ENCODE results near the gene ERG. TPM values are rescaled to one million over a fixed set of nuclear protein-coding genes. Genes with fewer than 3 reads are reported as not detected.
A peak's percentile ranks its signal among the peaks of the same experiment; 100 is the strongest.

ERG gene, protein sequence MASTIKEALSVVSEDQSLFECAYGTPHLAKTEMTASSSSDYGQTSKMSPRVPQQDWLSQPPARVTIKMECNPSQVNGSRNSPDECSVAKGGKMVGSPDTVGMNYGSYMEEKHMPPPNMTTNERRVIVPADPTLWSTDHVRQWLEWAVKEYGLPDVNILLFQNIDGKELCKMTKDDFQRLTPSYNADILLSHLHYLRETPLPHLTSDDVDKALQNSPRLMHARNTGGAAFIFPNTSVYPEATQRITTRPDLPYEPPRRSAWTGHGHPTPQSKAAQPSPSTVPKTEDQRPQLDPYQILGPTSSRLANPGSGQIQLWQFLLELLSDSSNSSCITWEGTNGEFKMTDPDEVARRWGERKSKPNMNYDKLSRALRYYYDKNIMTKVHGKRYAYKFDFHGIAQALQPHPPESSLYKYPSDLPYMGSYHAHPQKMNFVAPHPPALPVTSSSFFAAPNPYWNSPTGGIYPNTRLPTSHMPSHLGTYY
- 29.6 TPM for total RNA-seq
- 6.6 TPM for polyA plus RNA-seq (ENCODE audit: insufficient read depth, low read depth, low replicate concordance)
- long read RNA-seq, donor 1, full-length matches to known transcripts = 2 of 2 reads
- long read RNA-seq, donor 1, partial matches to known transcripts = 0 of 2 reads
- long read RNA-seq, donor 1, other reads (novel, unspliced or antisense) = 0 of 2 reads
- long read RNA-seq, donor 2, full-length matches to known transcripts = 1 of 1 reads
- long read RNA-seq, donor 2, partial matches to known transcripts = 0 of 1 reads
- long read RNA-seq, donor 2, other reads (novel, unspliced or antisense) = 0 of 1 reads
- long read RNA-seq, donor 3, full-length matches to known transcripts = 1 of 1 reads
- long read RNA-seq, donor 3, partial matches to known transcripts = 0 of 1 reads
- long read RNA-seq, donor 3, other reads (novel, unspliced or antisense) = 0 of 1 reads
- long read RNA-seq, donor 4, full-length matches to known transcripts = 1 of 1 reads
- long read RNA-seq, donor 4, partial matches to known transcripts = 0 of 1 reads
- long read RNA-seq, donor 4, other reads (novel, unspliced or antisense) = 0 of 1 reads
- long read RNA-seq, donor 5 = 0 reads
- long read RNA-seq, donor 6 = 0 reads
- long read RNA-seq, donor 7, full-length matches to known transcripts = 5 of 18 reads
- long read RNA-seq, donor 7, partial matches to known transcripts = 1 of 18 reads
- long read RNA-seq, donor 7, other reads (novel, unspliced or antisense) = 12 of 18 reads
- long read RNA-seq, donor 8, full-length matches to known transcripts = 3 of 22 reads
- long read RNA-seq, donor 8, partial matches to known transcripts = 19 of 22 reads
- long read RNA-seq, donor 8, other reads (novel, unspliced or antisense) = 0 of 22 reads
- long read RNA-seq, donor 9, full-length matches to known transcripts = 1 of 1 reads
- long read RNA-seq, donor 9, partial matches to known transcripts = 0 of 1 reads
- long read RNA-seq, donor 9, other reads (novel, unspliced or antisense) = 0 of 1 reads
- long read RNA-seq, donor 10, full-length matches to known transcripts = 2 of 2 reads
- long read RNA-seq, donor 10, partial matches to known transcripts = 0 of 2 reads
- long read RNA-seq, donor 10, other reads (novel, unspliced or antisense) = 0 of 2 reads

DNA sequence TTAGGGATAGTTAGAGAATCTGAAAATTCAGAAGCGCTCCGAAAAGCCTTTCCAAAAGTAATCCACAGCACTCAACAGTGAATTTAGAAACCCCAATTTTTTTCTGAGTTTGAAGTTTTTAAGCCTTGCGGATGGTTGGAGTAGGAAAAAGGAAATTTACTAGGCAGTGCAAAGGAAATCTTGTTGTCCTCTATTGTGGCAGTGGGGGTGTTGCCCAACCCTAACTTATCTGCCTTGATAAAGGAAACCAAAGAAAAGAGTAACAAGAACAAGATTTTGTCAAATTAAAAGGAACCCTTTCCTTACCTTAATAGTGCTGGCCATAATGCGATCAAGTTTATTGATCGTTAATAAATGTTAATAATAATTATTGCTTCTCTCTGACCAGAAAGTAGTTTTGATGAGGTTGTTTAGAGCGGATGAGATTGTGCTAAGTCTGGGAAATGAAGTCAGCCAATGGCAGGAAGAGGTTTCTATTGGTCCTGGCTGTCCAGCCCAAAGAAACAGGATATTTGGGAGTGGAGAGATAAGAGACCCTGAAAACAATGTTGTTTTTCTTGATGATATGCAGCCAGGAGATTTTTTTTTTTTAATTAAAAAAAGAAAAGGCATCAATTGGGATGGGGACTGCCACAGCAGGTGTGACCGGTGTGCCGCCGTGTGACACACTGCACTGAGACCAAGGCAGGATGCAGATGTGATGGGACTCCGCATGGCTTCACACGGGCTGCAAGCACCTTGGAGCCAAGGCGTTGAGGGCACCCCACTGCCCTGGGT, at the start of gene ERG:
Gene ERG, minus strand, starts transcription at position 421 of the 777 bp plus-strand sequence. Its CDS starts 97 bp downstream, at position 324.
- no peaks in the 10 kb centered on the region for H3K36me3 ChIP-seq (ENCODE audit: control insufficient read depth in 2 of 3, insufficient read depth in 3 of 3, low read length in 3 of 3)
- no peaks in the 10 kb centered on the region for H3K27me3 ChIP-seq (ENCODE audit: control insufficient read depth, insufficient read depth, low read length)
- intact Hi-C loops (cut with DNase I) = no loop called here
- peaks cover 0 to 4% (median 0%) of the 10 kb centered on the region in 3 donors for H3K4me1 ChIP-seq (ENCODE audit: control insufficient read depth in 2 of 3, insufficient read depth in 2 of 3, low read depth in 1 of 3, low read length in 3 of 3)
- H3K9ac ChIP-seq (ENCODE audit: low read length in 3 of 3) = peak within 1 kb of the TSS in 1 of 3 donors; percentile 70
- H3K9me3 ChIP-seq (ENCODE audit: control insufficient read depth in 2 of 3, insufficient read depth in 1 of 3, low read length in 3 of 3) = no peaks in the 10 kb centered on the region
- DNase-seq (peak in 1 of 5 donors; percentile 38), FAIRE-seq (no peak)
- TF ChIP-seq, protein P1, sequence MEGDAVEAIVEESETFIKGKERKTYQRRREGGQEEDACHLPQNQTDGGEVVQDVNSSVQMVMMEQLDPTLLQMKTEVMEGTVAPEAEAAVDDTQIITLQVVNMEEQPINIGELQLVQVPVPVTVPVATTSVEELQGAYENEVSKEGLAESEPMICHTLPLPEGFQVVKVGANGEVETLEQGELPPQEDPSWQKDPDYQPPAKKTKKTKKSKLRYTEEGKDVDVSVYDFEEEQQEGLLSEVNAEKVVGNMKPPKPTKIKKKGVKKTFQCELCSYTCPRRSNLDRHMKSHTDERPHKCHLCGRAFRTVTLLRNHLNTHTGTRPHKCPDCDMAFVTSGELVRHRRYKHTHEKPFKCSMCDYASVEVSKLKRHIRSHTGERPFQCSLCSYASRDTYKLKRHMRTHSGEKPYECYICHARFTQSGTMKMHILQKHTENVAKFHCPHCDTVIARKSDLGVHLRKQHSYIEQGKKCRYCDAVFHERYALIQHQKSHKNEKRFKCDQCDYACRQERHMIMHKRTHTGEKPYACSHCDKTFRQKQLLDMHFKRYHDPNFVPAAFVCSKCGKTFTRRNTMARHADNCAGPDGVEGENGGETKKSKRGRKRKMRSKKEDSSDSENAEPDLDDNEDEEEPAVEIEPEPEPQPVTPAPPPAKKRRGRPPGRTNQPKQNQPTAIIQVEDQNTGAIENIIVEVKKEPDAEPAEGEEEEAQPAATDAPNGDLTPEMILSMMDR (IDR thresholded peaks at IDR 0.05; ENCODE audit: borderline replicate concordance, extremely low read depth, insufficient read depth) = no peak
- peak within 1 kb of the TSS; percentile 39 to 76 for H3K27ac ChIP-seq (ENCODE audit: low read depth in 2 of 2, low read length in 2 of 2)
- peak within 1 kb of the TSS; percentile 44 to 64 (median 57) for H3K4me3 ChIP-seq (ENCODE audit: low read length in 3 of 3)

DNA sequence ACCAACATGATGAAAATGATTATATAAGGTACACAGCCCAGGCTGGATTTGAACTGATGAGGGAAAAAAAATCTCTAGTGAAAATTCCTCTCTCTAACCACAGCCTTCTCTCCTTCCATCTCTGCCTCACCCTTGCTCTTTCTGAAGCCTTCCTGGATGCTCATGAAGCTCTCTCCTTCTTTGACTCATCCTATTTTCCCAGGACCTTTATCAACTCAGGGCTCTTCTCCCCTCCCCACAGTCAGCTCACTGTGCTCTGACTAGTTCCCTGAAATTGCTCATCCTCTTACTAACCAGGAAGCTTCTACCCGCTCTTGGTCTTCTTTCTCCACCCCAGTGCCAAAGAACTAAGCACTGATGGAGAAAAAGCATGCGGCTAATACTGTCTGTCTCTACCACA, 46.4 kb upstream of the ERG start:
- Histone ChIP-seq H3K9me3 (ENCODE audit: control insufficient read depth in 2 of 3, insufficient read depth in 1 of 3, low read length in 3 of 3) (no peaks in the 10 kb centered on the region), H3K27ac (ENCODE audit: low read depth in 2 of 2, low read length in 2 of 2) (no peak overlapping the region), H3K27me3 (ENCODE audit: control insufficient read depth, insufficient read depth, low read length) (no peaks in the 10 kb centered on the region), H3K36me3 (ENCODE audit: control insufficient read depth in 2 of 3, insufficient read depth in 3 of 3, low read length in 3 of 3) (no peaks in the 10 kb centered on the region), H3K4me1 (ENCODE audit: control insufficient read depth in 2 of 3, insufficient read depth in 2 of 3, low read depth in 1 of 3, low read length in 3 of 3) (no peaks in the 10 kb centered on the region), H3K9ac (ENCODE audit: low read length in 3 of 3) (no peak overlapping the region), H3K4me3 (ENCODE audit: low read length in 3 of 3) (no peak overlapping the region)
- TF ChIP-seq, protein P1 (IDR thresholded peaks at IDR 0.05; ENCODE audit: borderline replicate concordance, extremely low read depth, insufficient read depth) = no peak
- FAIRE-seq = no peak
- intact Hi-C loops (cut with DNase I) = no loop called here
- no peak for DNase-seq

DNA sequence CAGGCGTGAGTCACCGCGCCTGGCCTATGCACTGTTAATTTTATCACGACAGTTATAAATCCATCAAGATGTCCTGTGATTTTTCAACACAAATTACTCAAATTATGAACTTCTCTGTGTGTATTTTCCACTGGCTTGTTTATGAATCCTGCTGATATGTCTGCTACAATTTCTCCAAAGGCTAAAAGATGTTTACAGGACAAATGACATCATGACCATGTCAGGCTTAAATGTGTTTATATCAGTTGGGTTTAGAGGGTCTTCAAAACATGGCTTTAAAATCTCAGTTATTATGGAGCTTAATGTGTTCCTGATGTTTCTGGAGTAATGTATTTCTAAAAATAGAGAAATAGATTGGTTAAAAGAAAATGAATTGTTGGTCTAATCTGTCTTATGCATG, 44.0 kb upstream of the ERG start:
- no peaks in the 10 kb centered on the region for H3K4me1 ChIP-seq (ENCODE audit: control insufficient read depth in 2 of 3, insufficient read depth in 2 of 3, low read depth in 1 of 3, low read length in 3 of 3)
- intact Hi-C loops (cut with DNase I) = no loop called here

More for the DNA sequence above, 44.0 kb upstream of the ERG start:
- FAIRE-seq (no peak), DNase-seq (no peak)
- Histone ChIP-seq H3K9me3 (ENCODE audit: control insufficient read depth in 2 of 3, insufficient read depth in 1 of 3, low read length in 3 of 3) (no peaks in the 10 kb centered on the region), H3K27me3 (ENCODE audit: control insufficient read depth, insufficient read depth, low read length) (no peaks in the 10 kb centered on the region), H3K27ac (ENCODE audit: low read depth in 2 of 2, low read length in 2 of 2) (no peak overlapping the region), H3K4me3 (ENCODE audit: low read length in 3 of 3) (no peak overlapping the region), H3K36me3 (ENCODE audit: control insufficient read depth in 2 of 3, insufficient read depth in 3 of 3, low read length in 3 of 3) (no peaks in the 10 kb centered on the region), H3K9ac (ENCODE audit: low read length in 3 of 3) (no peak overlapping the region)
- TF ChIP-seq, protein P1 (IDR thresholded peaks at IDR 0.05; ENCODE audit: borderline replicate concordance, extremely low read depth, insufficient read depth) = no peak
